IMR-90 (cell line): ENCODE data around the gene GLE1. TPM values are rescaled to one million over a fixed set of nuclear protein-coding genes. Genes with fewer than 3 reads are reported as not detected.

Experiments
- ATAC-seq: fragments of 200-7000 bp; cut with Tn5 transposase; 2 replicates; pipeline ENCODE4 v1.9.1; 2020; ENCODE audit warnings: low read depth, mild to moderate bottlenecking, moderate library complexity
- BruUV-seq: library from RNA; stranded (reverse); fragments of 400-500 nt; replicated peaks from 2 replicates; lab custom pipeline; 2021; lab: Mats Ljungman, UMichigan
- CTCF ChIA-PET: fragments of 300-600 bp; formaldehyde crosslinking; extraction: SDS; loops from one replicate; lab custom pipeline; 2021; ENCODE audit warnings: antibody characterized with exemption; lab: Yijun Ruan, JAX
- POLR2A ChIA-PET: fragments of 300-600 bp; sonication (Branson Sonifier 250); formaldehyde crosslinking; loops from one replicate; lab custom pipeline; 2022; ENCODE audit warnings: antibody characterized with exemption; ENCODE audit not compliant: unreplicated experiment; lab: Charles Lee
- DNase-seq: peaks from one replicate; pipeline ENCODE4 v3.0.0; 2013
- H2AFZ ChIP-seq: replicated peaks from 2 replicates; pipeline ENCODE3; 2013; ENCODE audit warnings: low read length, mild to moderate bottlenecking; ENCODE audit not compliant: poor library complexity
- H2AK5ac ChIP-seq: 2 replicates; pipeline ENCODE4 v1.6.1; 2013; ENCODE audit warnings: low read depth, low read length, inconsistent platforms
- H2AK9ac ChIP-seq: replicated peaks from 2 replicates; pipeline ENCODE3; 2013; ENCODE audit warnings: mild to moderate bottlenecking, low read depth, low read length, moderate library complexity; ENCODE audit not compliant: poor library complexity
- H2BK120ac ChIP-seq: 2 replicates; pipeline ENCODE4 v1.6.1; 2013; ENCODE audit warnings: low read depth, low read length, inconsistent platforms
- H2BK15ac ChIP-seq: 3 replicates; pipeline ENCODE4 v1.6.1; 2013; ENCODE audit warnings: low read depth, low read length, inconsistent platforms
- H2BK20ac ChIP-seq: 2 replicates; pipeline ENCODE4 v1.6.1; 2013; ENCODE audit warnings: low read depth, mild to moderate bottlenecking, inconsistent platforms, low read length, moderate library complexity
- H2BK5ac ChIP-seq: 2 replicates; pipeline ENCODE4 v1.6.1; 2013; ENCODE audit warnings: mild to moderate bottlenecking, low read depth, low read length, inconsistent platforms; ENCODE audit not compliant: poor library complexity, severe bottlenecking
- H3K14ac ChIP-seq: replicated peaks from 2 replicates; pipeline ENCODE4 v1.6.1; 2013; ENCODE audit warnings: low read depth, low read length, inconsistent platforms
- H3K18ac ChIP-seq: 2 replicates; pipeline ENCODE4 v1.6.1; 2013; ENCODE audit warnings: low read depth, low read length, control low read depth
- H3K23ac ChIP-seq: 2 replicates; pipeline ENCODE4 v1.6.1; 2013; ENCODE audit warnings: low read depth, low read length, inconsistent platforms
- H3K27ac ChIP-seq: 2 replicates; pipeline ENCODE4 v1.5.1; 2013; ENCODE audit warnings: mild to moderate bottlenecking, control low read depth, low read length; ENCODE audit not compliant: insufficient read depth
- H3K27me3 ChIP-seq: 2 replicates; pipeline ENCODE4 v1.6.1; 2013; ENCODE audit warnings: low read length; ENCODE audit not compliant: control insufficient read depth, insufficient read depth
- H3K36me3 ChIP-seq: 2 replicates; pipeline ENCODE4 v1.6.1; 2013; ENCODE audit warnings: low read length, mixed read lengths; ENCODE audit not compliant: control insufficient read depth, insufficient read depth
- H3K4ac ChIP-seq: 2 replicates; pipeline ENCODE4 v1.6.1; 2013; ENCODE audit warnings: low read depth, low read length, inconsistent platforms
- H3K4me1 ChIP-seq: 2 replicates; pipeline ENCODE4 v1.6.1; 2013; ENCODE audit warnings: low read length, mixed read lengths; ENCODE audit not compliant: control insufficient read depth, insufficient read depth
- H3K4me2 ChIP-seq: 2 replicates; pipeline ENCODE4 v1.6.1; 2013; ENCODE audit warnings: low read depth, mild to moderate bottlenecking, control low read depth, low read length, moderate library complexity
- H3K4me3 ChIP-seq: 2 replicates; pipeline ENCODE4 v1.5.1; 2013; ENCODE audit warnings: low read depth, mild to moderate bottlenecking, control low read depth, low read length, moderate library complexity; ENCODE audit not compliant: insufficient read depth
- H3K56ac ChIP-seq: 2 replicates; pipeline ENCODE4 v1.6.1; 2013; ENCODE audit warnings: low read length, inconsistent platforms; ENCODE audit not compliant: insufficient read depth; ENCODE audit errors: extremely low read depth
- H3K79me1 ChIP-seq, 2 experiments: 2 replicates each; pipeline ENCODE4 v1.6.1; 2013; ENCODE audit warnings: low read length in 2 of 2, inconsistent platforms in 1 of 2, low read depth in 1 of 2
- H3K9ac ChIP-seq: 2 replicates; pipeline ENCODE4 v1.6.1; 2013; ENCODE audit warnings: low read depth, low read length, control low read depth
- H3K9me1 ChIP-seq: 2 replicates; pipeline ENCODE4 v1.6.1; 2013; ENCODE audit warnings: low read length, inconsistent platforms; ENCODE audit not compliant: insufficient read depth
- H3K9me3 ChIP-seq: 2 replicates; pipeline ENCODE4 v1.6.1; 2013; ENCODE audit warnings: low read length; ENCODE audit not compliant: control insufficient read depth, insufficient read depth
- H4K20me1 ChIP-seq: 2 replicates; pipeline ENCODE4 v1.6.1; 2013; ENCODE audit warnings: low read length, inconsistent platforms; ENCODE audit not compliant: insufficient read depth
- H4K5ac ChIP-seq: 2 replicates; pipeline ENCODE4 v1.6.1; 2013; ENCODE audit warnings: mild to moderate bottlenecking, low read depth, low read length, control low read depth
- H4K8ac ChIP-seq, 2 experiments: 2 replicates each; pipeline ENCODE4 v1.6.1; 2013; ENCODE audit warnings: low read depth in 2 of 2, low read length in 2 of 2, control low read depth in 1 of 2, inconsistent platforms in 1 of 2
- H4K91ac ChIP-seq: 2 replicates; pipeline ENCODE4 v1.6.1; 2013; ENCODE audit warnings: low read depth, low read length, inconsistent platforms; ENCODE audit not compliant: insufficient read depth
- BHLHE40 ChIP-seq: fragments of 150-350 bp; IDR thresholded peaks from 2 replicates; pipeline ENCODE4 v1.6.1; 2016; ENCODE audit warnings: mild to moderate bottlenecking, low read depth, low read length
- CEBPB ChIP-seq: IDR thresholded peaks from 2 replicates; pipeline ENCODE4 v1.6.1; 2012; ENCODE audit warnings: low read depth, low read length, improper control_type of control experiment
- CHD1 ChIP-seq: IDR thresholded peaks from 2 replicates; pipeline ENCODE4 v1.6.1; 2012; ENCODE audit warnings: low read depth, low read length, improper control_type of control experiment
- FOS ChIP-seq: fragments of 150-350 bp; IDR thresholded peaks from 2 replicates; pipeline ENCODE4 v1.6.1; 2016; ENCODE audit warnings: low read depth, low read length
- MAFK ChIP-seq: IDR thresholded peaks from 2 replicates; pipeline ENCODE4 v1.6.1; 2012; ENCODE audit warnings: low read depth, low read length, improper control_type of control experiment
- MAZ ChIP-seq: IDR thresholded peaks from 2 replicates; pipeline ENCODE4 v1.6.1; 2012; ENCODE audit warnings: low read depth, mild to moderate bottlenecking, low read length, improper control_type of control experiment, moderate library complexity, borderline replicate concordance
- MXI1 ChIP-seq: IDR thresholded peaks from 2 replicates; pipeline ENCODE4 v1.6.1; 2012; ENCODE audit warnings: low read depth, mild to moderate bottlenecking, low read length, moderate library complexity, borderline replicate concordance
- NFE2L2 ChIP-seq: fragments of 150-350 bp; IDR thresholded peaks from 2 replicates; pipeline ENCODE4 v1.6.1; 2016; ENCODE audit warnings: low read depth, mild to moderate bottlenecking, low read length
- POLR2A ChIP-seq: IDR thresholded peaks from 2 replicates; pipeline ENCODE4 v1.6.1; 2012; ENCODE audit warnings: mild to moderate bottlenecking, low read depth, low read length
- RAD21 ChIP-seq: IDR thresholded peaks from 2 replicates; pipeline ENCODE4 v1.6.1; 2012; ENCODE audit warnings: low read length, improper control_type of control experiment
- RCOR1 ChIP-seq: IDR thresholded peaks from 2 replicates; pipeline ENCODE4 v1.6.1; 2012; ENCODE audit warnings: mild to moderate bottlenecking, low read length, improper control_type of control experiment; ENCODE audit not compliant: insufficient replicate concordance
- RFX5 ChIP-seq: IDR thresholded peaks from 2 replicates; pipeline ENCODE4 v1.8.0; 2012; ENCODE audit warnings: low read depth, mild to moderate bottlenecking, low read length, moderate library complexity
- SMC3 ChIP-seq: fragments of 150-350 bp; IDR thresholded peaks from 2 replicates; pipeline ENCODE4 v1.6.1; 2016; ENCODE audit warnings: low read depth, mild to moderate bottlenecking, antibody characterized with exemption, low read length, moderate library complexity
- WGBS, 2 experiments: methylation state at CpG; one replicate each; pipeline versions ENCODE4 v1.1.5 to v1.1.7; 2013; ENCODE audit warnings: missing lambda C conversion rate in 2 of 2; ENCODE audit not compliant: insufficient read length in 1 of 2; ENCODE audit errors: extremely low coverage in 2 of 2; 5-methylcytosine and 5-hydroxymethylcytosine counted together
- dilution Hi-C: fragments of 300-500 bp; cut with HindIII; formaldehyde crosslinking; loops from one replicate; pipeline ENCODE4 v1.14.3; 2018; ENCODE audit warnings: low sequenced_read_pairs; ENCODE audit not compliant: unreplicated experiment
- in situ Hi-C: fragments of 300-500 bp; cut with MboI; formaldehyde crosslinking; loops from 3 replicates; pipeline ENCODE4 v1.14.3; 2019; ENCODE audit warnings: low sequenced_read_pairs, inconsistent platforms, mixed read lengths
- intact Hi-C: fragments of 100-400 bp; cut with micrococcal nuclease; formaldehyde crosslinking; loops from 2 replicates; pipeline ENCODE4 v1.10.0; 2022
- polyA plus RNA-seq, 3 experiments: library from polyadenylated mRNA; depleted of rRNA; stranded (reverse); fragments of >200 nt; gene quantifications; 2 replicates each; pipeline ENCODE4 v1.2.3, GENCODE V29; 2012; ENCODE audit warnings: low replicate concordance in 1 of 3
- total RNA-seq: library from RNA; depleted of rRNA; stranded (reverse); fragments of >200 nt; gene quantifications from 2 replicates; pipeline ENCODE4 v1.2.3, GENCODE V29; 2012
- TF ChIP-seq, protein P1 (sequence below): conservative IDR thresholded peaks from 2 replicates; pipeline ENCODE4 v1.5.1; 2012; ENCODE audit warnings: mild to moderate bottlenecking, low read depth, low read length, improper control_type of control experiment
- TF ChIP-seq, protein P2 (sequence below): fragments of 150-350 bp; IDR thresholded peaks from 2 replicates; pipeline ENCODE4 v1.6.1; 2016; ENCODE audit warnings: low read depth, mild to moderate bottlenecking, low read length, moderate library complexity, borderline replicate concordance

Gene GLE1
- total and polyA plus RNA-seq, 2 of the 4 experiments (the other 2 are of a cell fraction) = 14.3 to 39.4 TPM

DNA sequence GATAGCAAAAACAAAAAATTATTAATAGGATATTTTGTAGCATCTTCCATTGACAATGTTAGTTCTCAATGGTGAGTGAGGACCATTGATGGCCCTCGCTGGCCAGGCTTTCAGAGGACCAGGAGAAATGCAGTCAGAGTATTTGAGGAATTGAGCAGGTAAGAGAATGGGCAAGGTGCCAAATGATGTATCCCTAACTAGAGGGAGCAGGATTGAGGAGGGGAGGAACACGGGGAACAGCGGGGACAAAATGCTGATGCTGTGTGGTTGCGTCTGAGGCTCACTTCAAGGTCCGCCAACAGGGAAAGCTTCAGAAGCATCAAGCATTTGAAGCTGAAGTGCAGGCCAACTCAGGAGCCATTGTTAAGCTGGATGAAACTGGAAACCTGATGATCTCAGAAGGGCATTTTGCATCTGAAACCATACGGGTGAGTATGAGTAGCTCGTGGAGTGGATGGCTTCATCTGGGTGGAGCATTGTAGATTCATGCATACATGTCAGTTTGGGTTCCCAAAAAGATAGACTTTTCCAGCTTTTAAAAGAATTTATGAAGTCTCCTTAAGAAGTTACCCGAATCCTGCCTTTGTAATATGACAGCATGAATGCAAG is 64.1 kb downstream of the GLE1 start:
- Histone ChIP-seq H2AK5ac (no peak overlapping the region), H3K27ac (no peak overlapping the region), H4K20me1 (peaks cover 58% of the 10 kb centered on the region)

More for the DNA sequence above, 64.1 kb downstream of the GLE1 start:
- ATAC-seq (no peak), DNase-seq (peak; percentile 47)
- H3K79me1 ChIP-seq = peaks cover 44 to 69% of the 10 kb centered on the region in 2 experiments
- dilution Hi-C loops (no loop called here), intact Hi-C loops (no loop called here), in situ Hi-C loops (no loop called here)
- H3K9me1 ChIP-seq = peaks cover 16% of the 10 kb centered on the region
- TF ChIP-seq SMC3 = no peak
- TF ChIP-seq RFX5 = no peak
- TF ChIP-seq, protein P1, sequence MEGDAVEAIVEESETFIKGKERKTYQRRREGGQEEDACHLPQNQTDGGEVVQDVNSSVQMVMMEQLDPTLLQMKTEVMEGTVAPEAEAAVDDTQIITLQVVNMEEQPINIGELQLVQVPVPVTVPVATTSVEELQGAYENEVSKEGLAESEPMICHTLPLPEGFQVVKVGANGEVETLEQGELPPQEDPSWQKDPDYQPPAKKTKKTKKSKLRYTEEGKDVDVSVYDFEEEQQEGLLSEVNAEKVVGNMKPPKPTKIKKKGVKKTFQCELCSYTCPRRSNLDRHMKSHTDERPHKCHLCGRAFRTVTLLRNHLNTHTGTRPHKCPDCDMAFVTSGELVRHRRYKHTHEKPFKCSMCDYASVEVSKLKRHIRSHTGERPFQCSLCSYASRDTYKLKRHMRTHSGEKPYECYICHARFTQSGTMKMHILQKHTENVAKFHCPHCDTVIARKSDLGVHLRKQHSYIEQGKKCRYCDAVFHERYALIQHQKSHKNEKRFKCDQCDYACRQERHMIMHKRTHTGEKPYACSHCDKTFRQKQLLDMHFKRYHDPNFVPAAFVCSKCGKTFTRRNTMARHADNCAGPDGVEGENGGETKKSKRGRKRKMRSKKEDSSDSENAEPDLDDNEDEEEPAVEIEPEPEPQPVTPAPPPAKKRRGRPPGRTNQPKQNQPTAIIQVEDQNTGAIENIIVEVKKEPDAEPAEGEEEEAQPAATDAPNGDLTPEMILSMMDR = no peak
- TF ChIP-seq, protein P2, sequence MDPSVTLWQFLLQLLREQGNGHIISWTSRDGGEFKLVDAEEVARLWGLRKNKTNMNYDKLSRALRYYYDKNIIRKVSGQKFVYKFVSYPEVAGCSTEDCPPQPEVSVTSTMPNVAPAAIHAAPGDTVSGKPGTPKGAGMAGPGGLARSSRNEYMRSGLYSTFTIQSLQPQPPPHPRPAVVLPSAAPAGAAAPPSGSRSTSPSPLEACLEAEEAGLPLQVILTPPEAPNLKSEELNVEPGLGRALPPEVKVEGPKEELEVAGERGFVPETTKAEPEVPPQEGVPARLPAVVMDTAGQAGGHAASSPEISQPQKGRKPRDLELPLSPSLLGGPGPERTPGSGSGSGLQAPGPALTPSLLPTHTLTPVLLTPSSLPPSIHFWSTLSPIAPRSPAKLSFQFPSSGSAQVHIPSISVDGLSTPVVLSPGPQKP = no peak
- no peak for TF ChIP-seq MAFK
- TF ChIP-seq POLR2A = no peak
- no peak for TF ChIP-seq CHD1
- TF ChIP-seq MXI1 = no peak
- no peak for TF ChIP-seq CEBPB
- TF ChIP-seq FOS = no peak
- no peak for TF ChIP-seq MAZ
- TF ChIP-seq BHLHE40 = no peak
- no peak for TF ChIP-seq RAD21
- no peak for TF ChIP-seq NFE2L2
- no peak for TF ChIP-seq RCOR1
- no peak overlapping the region for H2BK20ac ChIP-seq
- H3K9ac ChIP-seq = no peak overlapping the region
- no peak overlapping the region for H2AK9ac ChIP-seq
- BruUV-seq = no TSS peak
- H4K91ac ChIP-seq = no peak overlapping the region
- H2BK15ac ChIP-seq = no peak overlapping the region
- no peak overlapping the region for H2BK5ac ChIP-seq
- H3K56ac ChIP-seq = no peak overlapping the region
- ChIA-PET CTCF (interaction anchor here (0.6 to 1.1 kb wide), 3 partner anchors 10 to 112 kb away, joined by 3 read pairs; no protein-coding TSS in a partner anchor), POLR2A (no interaction called here)
- H3K4ac ChIP-seq = no peak overlapping the region
- H3K4me3 ChIP-seq = no peak overlapping the region
- H3K4me2 ChIP-seq = no peak overlapping the region
- H3K9me3 ChIP-seq = no peaks in the 10 kb centered on the region
- H2BK120ac ChIP-seq = no peak overlapping the region
- H2AFZ ChIP-seq = no peak overlapping the region
- H3K14ac ChIP-seq = no peak overlapping the region
- H3K23ac ChIP-seq = no peak overlapping the region
- peaks cover 3% of the 10 kb centered on the region; the same call in 1 of the 2 replicates for H3K4me1 ChIP-seq
- H4K5ac ChIP-seq = no peak overlapping the region
- H4K8ac ChIP-seq = no peak overlapping the region
- H3K36me3 ChIP-seq = peaks cover 41% of the 10 kb centered on the region
- WGBS, 2 experiments = 81% methylated on average over 5 of the region's 8 CpGs; no CpG with 5 or more reads in 1 of the 2 experiments
- no peak overlapping the region for H3K18ac ChIP-seq
- H3K27me3 ChIP-seq = no peaks in the 10 kb centered on the region
